Measurements from ENCODE around the gene MTCH1.

MTCH1 gene

GRCh38 chr6:37017606-37018197 lies 31.7 kb upstream of the MTCH1 start:
- DNase-seq: no peak

DNA sequence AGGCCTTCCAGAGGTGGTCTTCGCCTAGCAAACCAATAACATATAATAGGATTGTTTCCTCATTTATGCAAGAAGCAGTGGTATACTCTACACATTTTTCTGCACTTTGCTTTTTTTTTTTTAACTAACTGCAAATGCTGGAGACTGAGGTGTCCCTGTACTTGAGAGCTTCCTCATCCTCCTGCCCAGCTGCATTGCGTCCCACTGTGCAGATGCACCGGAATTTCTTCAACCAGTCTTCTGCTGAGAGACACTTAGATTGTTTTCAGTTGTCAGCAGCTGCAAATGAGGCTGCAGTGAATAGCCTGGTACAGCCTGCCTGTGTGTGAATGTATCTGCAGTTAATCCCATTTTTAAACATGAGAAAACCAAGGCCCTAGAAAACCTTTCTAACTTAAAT lies 31.0 kb upstream of the MTCH1 start:
- no peak for DNase-seq

- no peak for DNase-seq
These were observed 29.5 kb upstream of the MTCH1 start for GRCh38 chr6:37015532-37015931.

- DNase-seq: no peak
These were observed 28.7 kb upstream of the MTCH1 start for GRCh38 chr6:37014667-37015066.

DNA sequence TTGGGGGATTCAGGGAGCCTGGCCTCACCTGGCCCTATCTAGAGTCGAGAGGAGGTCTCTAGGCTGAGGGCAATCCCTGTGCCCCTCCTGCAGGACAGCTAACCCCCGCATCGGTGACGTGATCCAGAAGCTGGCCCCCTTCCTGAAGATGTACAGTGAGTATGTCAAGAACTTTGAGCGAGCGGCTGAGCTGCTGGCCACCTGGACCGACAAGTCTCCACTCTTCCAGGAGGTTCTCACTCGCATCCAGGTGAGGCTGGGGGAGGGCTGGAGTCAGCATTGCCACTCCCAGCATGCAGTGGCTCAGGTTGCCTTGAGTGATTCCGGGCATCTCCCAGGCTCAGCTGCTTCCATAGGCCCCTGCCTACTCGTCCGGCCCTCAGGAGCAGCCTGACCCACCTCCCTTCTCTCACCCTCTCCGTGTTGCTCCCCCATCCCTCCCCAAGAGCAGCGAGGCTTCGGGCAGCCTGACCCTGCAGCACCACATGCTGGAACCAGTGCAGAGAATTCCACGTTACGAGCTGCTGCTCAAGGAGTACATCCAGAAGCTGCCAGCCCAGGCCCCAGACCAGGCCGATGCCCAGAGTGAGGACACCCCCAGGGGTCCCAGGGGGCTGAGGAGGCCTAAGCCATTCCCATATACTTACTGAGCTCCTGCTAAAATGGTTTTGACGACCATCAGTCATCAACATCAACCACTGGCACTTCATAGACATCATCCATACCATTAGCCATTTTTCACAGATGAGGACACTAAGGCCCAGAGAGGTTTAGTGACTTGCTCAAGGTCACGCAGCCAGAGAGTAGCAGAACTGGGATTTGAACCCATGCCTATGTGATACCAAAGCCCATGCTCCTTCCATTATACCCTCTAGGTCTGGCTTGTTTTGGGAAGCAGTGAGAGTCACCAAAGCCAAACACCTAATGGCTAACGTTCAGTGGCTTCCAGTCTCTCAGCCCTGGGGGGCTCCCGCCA lies 27.8 kb upstream of the MTCH1 start:
- DNase-seq: no peak

- DNase-seq: no peak
These were observed 25.8 kb upstream of the MTCH1 start for GRCh38 chr6:37011656-37012378.

DNA sequence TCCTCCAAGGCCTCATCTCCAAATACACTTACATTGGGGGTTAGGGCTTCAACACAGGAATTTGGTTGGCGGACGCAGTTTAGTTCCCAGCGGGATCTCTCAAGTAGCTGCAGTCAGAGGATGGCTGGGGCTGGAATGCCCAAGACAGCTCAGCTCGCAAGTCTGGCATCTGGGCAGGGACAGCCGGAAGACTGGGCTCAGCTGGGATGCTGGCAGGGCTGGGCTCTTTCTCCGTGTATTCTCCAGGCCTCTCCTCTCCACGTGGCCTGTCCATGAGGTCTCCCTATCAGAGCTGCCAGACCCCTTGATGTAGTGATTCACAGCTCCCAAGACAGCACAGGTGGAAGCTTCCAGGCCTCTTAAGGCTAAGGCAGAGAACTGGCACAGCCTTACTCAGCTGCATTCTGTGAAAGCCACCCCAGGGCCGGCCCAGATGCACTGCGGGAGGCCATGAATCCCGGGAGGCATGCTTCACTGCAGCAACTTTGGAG lies 24.5 kb upstream of the MTCH1 start:
- no peak for DNase-seq

DNA sequence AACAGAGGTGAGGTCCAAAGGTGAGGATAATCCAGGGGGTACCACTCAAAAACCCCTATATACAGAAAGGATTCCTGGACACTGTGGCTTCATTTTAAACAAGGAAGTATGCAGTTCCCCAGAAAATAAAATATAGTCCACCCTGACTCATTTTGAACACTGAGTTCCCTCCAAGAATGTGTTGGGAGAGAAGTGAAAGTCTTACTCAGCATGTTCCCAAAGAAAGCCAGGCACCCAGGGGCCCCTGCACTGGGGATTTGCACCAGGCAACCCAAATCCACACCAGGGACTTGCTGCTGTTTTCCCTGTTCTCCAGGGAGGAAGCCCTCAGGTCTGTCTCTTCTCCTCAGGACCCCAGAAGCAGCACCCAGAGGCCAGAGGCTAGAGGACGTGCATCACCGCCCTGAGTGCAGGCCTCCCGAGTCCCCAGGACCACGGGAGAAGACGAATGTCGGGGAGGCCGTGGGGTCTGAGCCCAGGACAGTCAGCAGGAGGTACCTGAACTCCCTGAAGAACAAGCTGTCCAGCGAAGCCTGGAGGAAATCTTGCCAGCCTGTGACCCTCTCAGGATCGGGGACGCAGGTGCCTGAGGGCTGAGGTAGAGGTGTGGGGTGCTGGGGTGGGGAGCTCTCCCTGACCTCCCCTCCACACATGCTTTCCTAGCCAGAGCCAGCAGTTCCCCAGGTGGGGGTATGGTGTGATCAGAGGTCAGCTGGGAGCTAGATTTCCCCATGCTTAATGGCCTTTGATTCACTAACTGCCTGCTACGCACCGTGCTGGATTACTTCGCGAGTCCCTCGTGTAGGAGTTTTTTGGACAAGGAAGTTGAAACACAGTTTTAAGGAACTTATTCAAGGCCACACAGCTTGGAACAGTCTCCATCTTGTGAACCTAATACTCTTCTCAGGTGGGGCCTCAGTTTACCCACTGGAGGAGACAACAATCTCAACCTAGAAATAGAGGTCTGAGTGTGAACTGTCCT lies 22.8 kb upstream of the MTCH1 start:
- no peak for DNase-seq

DNA sequence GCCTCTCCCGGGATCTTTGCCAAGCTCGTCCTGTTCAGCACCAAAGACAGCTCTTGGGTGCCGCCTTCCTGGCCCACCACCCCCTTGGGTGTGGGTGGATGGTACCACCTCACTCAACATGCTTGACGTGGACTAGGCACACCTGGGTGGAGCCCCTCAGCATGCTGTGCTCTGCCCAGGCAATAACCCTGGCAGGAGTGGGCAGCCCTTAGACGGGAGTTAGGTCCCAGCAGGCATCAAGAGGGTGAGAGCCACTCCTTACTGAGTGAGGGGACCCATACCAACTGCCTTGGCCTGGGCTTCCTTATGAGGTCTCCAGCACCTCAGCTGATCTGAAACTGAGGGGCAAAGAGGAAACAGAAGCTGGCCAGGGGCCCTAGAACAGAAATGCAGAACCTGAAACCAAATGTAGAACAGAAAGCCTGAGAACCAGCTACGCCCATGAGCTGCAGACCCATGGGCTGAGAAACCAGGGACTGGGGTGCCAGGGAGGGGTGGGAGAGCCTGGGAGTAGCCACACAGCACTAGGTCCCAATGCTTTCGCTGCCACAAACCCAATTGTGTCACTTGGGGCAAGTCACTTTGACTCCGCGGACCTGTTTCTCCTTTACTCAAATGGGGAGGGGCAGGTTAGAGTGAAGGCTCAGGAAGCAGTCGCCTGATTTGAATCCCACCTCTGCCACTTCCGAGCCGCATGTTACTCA lies 21.5 kb upstream of the MTCH1 start:
- no peak for DNase-seq

DNA sequence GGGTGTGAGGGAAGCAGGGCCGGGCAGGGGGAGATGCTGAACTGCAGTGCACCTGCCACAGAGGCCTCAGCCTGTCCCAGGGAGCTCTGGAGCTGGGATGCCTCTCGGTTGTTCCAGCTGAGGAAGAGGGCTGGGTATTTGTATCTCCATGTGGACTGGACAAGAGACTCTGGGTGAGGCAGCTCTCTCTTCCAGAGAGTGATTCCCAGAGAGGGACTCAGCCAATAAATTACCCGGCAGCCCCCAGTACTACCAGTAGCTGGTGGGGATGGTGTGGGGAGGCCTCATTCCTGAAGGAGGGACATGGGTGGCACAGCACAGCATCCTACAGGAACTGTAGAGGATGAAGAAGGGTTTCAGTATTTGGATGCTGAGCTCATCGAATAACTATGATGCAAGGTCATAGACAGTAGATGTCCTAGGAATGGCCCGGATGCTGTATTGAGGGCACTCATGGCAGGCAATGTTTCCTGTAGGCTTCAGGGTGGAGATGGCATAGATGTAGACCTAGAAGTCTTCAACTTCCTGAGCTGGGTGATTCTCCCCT lies 20.9 kb upstream of the MTCH1 start:
- no peak for DNase-seq

GRCh38 chr6:37005827-37006567 lies 20.0 kb upstream of the MTCH1 start:
- DNase-seq: no peak

GRCh38 chr6:37005061-37005810 lies 19.2 kb upstream of the MTCH1 start, which contains the start of gene FGD2:
Gene FGD2, plus strand, starts transcription at chr6:37005655. Its CDS starts 163 bp downstream, at chr6:37005818.
- DNase-seq: no peak

DNA sequence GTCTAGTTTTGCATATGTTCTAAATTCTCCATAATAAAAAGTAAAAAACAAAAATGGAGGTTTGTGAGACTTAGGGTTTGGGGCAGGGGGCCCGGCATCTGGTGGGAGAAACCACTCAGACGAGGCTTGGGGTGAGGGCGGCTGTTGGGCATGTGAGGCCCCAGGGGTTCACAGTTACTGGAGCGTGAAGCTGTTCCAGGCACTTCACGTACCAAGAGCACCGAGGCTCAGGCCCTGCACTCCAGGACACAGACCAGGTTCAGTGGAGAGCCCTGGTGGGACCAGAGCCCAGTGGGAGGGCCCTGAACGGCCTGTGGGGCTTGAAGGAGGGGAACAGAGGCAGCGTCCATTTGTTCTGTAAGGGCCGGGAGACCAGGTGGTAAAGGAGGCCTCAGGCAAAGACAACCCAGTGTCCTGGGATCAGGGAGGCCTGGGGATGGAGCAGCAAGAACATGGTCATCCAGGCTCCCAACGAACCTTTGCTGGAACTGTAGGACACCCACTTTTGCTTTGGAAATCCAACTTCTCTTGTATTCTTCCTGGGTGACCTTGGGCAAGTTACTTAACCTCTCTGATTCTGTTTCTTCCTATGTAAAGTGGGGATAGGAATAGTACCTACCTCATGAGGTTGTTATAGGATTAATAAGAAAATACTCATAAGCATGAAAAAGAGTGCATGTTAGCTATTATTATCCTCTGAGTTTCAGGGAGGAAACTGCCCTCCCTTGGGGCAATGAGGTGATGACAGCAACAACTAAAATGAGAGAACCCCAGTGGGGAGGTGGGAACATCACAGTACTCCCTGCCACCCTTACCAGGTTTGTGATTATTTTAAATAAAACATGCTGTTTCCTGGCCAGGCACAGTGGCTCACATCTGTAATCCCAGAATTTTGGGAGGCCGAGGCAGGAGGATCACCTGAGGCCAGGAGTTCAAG lies 18.3 kb upstream of the MTCH1 start:
- peak; percentile 28 for DNase-seq

- peak; percentile 25 for DNase-seq
These were observed 13.7 kb upstream of the MTCH1 start for GRCh38 chr6:36999751-37000125.

DNA sequence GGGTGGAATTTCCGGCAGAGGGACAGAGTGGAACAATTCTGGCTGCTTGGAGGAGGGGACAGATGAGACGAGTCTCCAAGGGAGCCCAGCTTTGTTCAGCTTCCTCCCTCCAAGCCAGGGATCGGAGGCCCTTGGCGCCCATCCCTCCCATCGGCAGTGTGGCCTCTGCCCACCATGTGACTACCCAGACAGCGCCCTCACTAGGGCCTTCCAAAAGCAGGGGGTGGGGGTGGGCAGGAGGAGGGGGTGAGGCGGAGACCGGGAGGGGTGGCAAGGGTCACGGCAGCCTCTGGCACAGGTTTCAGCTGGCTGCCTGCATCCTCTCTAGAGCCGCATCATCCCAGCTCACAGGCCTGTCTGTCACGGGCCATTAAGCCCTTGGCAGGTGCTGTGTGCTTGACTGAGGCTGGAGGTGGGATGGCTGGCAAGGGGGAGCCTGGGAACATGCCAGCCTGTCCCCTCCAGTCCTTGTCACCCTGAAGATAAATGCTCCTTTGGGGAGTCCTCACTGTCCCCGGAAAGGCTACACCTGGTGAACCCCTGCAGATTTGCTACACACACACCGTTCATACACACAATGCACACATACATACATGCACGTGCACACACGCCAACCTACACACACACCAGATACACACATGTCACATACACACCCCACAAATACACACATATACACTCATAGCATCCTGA lies 13.2 kb upstream of the MTCH1 start:
- peak; percentile 88 for DNase-seq

DNA sequence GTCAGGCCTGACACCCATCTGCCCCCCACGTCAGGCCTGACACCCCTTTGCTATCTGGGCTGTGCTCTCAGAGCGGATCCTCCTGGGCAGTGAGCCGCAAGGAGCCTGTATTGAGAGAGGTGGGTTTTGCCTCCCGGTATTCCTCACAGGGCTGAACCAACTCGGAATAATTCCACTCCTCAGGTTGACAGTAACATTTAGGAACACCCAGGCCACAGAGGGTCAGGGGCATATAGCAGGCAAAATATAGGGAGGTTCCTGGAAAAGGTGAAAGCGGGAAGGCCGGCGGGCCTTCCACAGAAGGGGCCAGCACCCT lies 12.7 kb upstream of the MTCH1 start:
- DNase-seq: no peak

DNA sequence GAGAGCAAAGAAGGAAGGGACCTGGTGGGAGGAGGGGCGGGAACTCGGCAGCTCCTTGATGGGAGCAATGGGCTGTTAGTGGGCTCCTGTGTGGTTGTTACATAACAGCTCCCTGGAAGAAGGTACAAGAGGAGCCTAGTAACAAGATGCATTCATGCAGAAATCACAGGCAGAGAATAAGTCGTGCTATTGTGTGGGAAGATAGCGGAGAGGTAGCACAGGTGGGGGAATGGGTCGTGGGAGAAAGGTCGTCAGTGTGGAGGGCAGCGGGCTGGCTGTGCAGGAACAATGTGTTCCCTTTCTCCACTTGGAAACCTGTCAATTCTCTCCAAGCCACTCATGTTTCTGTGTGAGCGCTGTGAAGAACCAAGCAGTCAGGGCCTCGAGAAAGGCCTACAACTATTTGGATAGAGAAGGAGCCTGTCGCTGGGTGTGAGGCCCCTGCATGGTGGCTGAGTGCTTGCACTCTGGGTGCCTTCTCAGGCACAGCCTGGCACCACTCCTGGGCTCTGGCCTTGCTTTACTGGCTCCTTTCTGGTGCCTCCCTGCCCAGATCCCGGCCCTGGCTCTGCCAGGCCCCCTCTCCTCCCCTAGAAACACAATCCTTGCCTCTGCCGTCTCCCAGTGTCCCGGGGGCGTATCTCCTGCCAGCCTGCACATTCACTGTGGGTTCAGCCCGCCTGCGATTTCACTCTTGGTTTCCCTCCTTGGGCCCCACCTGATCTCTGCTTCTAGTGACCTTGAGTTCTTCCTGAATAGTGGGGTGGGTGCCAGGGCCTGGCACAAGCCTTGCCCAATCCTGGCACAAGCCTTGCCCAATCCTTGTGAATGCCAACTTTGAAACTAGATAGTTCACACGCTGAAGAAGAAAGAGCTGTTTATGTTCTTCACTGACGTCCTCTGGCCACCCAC lies 12.1 kb upstream of the MTCH1 start:
- DNase-seq: peak; percentile 50

Measured in NCI-H1092 (cell line).